ENCODE data around the gene SEC14L2. TPM values are rescaled to one million over a fixed set of nuclear protein-coding genes. Genes with fewer than 3 reads are reported as not detected.

SEC14L2 gene
- total and polyA plus RNA-seq, 2 donors (not counting 1 experiment from before 2014, with no cell fraction given): 0.24 to 0.67 TPM

- no peaks in the 10 kb centered on the region for H4K20me1 ChIP-seq (ENCODE audit: control insufficient read depth, insufficient read depth, low read length, poor library complexity, severe bottlenecking)
- DNase-seq (no peak), ATAC-seq (ENCODE audit: low read depth) (no peak)
- no peaks in the 10 kb centered on the region for H3K27me3 ChIP-seq (replicated peaks in 1 of 4; ENCODE audit: control extremely low read depth in 1 of 4, control insufficient read depth in 3 of 4, insufficient read depth in 4 of 4, low read length in 3 of 4)
- Mint-ChIP-seq H3K4me1 (no peaks in the 10 kb centered on the region), H3K27ac (no peak overlapping the region), H3K9me3 (ENCODE audit: insufficient read depth) (no peaks in the 10 kb centered on the region), H3K4me3 (no peak overlapping the region), H3K27me3 (no peaks in the 10 kb centered on the region)
- TF ChIP-seq EZH2 (IDR thresholded peaks at IDR 0.05; ENCODE audit: borderline replicate concordance, insufficient read depth, low read depth, low read length, poor library complexity, severe bottlenecking) (no peak), CTCF (IDR thresholded peaks at IDR 0.05) (no peak)
- H3K9ac ChIP-seq (ENCODE audit: low read length): no peak overlapping the region
- ChIA-PET CTCF (no interaction called here), POLR2A (no interaction called here)
- intact Hi-C loops (cut with micrococcal nuclease): no loop called here
- no peak overlapping the region for H2AFZ ChIP-seq (ENCODE audit: insufficient read depth, low read depth, low read length, poor library complexity, severe bottlenecking)
- no peaks in the 10 kb centered on the region for H3K9me3 ChIP-seq (ENCODE audit: control extremely low read depth in 1 of 3, control insufficient read depth in 2 of 3, insufficient read depth in 1 of 3, low read length in 2 of 3)
- H3K79me2 ChIP-seq (ENCODE audit: control insufficient read depth, insufficient read depth, low read length): no peaks in the 10 kb centered on the region
- no CpG with 5 or more reads among the region's 2 CpGs for WGBS (ENCODE audit: insufficient coverage)
- no peak overlapping the region for H3K4me2 ChIP-seq (replicated peaks; ENCODE audit: low read depth, low read length, poor library complexity, severe bottlenecking)
- no peak overlapping the region for H3K27ac ChIP-seq (ENCODE audit: low read length in 2 of 2)
- H3K36me3 ChIP-seq (replicated peaks in 1 of 2; ENCODE audit: control extremely low read depth in 1 of 2, control insufficient read depth in 1 of 2, extremely low read depth in 1 of 2, insufficient read depth in 2 of 2, low read length in 1 of 2): peaks cover 0 to 21% of the 10 kb centered on the region in 2 experiments
- no peak overlapping the region for H3K4me3 ChIP-seq (ENCODE audit: control extremely low read depth in 1 of 5, extremely low read depth in 1 of 5, insufficient read depth in 1 of 5, low read depth in 2 of 5, low read length in 4 of 5)
- H3K4me1 ChIP-seq (ENCODE audit: control insufficient read depth in 2 of 2, insufficient read depth in 2 of 2, low read length in 2 of 2): no peaks in the 10 kb centered on the region
Measured at GRCh38 chr22:30416403-30416802, 19.6 kb downstream of the SEC14L2 start.

- no peak overlapping the region for H3K4me3 Mint-ChIP-seq
- H3K27ac Mint-ChIP-seq: no peak overlapping the region
- no peaks in the 10 kb centered on the region for H4K20me1 ChIP-seq (ENCODE audit: control insufficient read depth, insufficient read depth, low read length, poor library complexity, severe bottlenecking)
- WGBS (ENCODE audit: insufficient coverage): no CpG with 5 or more reads among the region's 1 CpG
- TF ChIP-seq CTCF (IDR thresholded peaks at IDR 0.05) (no peak), EZH2 (IDR thresholded peaks at IDR 0.05; ENCODE audit: borderline replicate concordance, insufficient read depth, low read depth, low read length, poor library complexity, severe bottlenecking) (no peak)
- ATAC-seq (ENCODE audit: low read depth) (no peak), DNase-seq (no peak)
- H3K9ac ChIP-seq (ENCODE audit: low read length): no peak overlapping the region
- no peak overlapping the region for H3K27ac ChIP-seq (ENCODE audit: low read length in 2 of 2)
- H3K9me3 ChIP-seq (ENCODE audit: control extremely low read depth in 1 of 3, control insufficient read depth in 2 of 3, insufficient read depth in 1 of 3, low read length in 2 of 3): no peaks in the 10 kb centered on the region
- intact Hi-C loops (cut with micrococcal nuclease): no loop called here
- H3K4me3 ChIP-seq (ENCODE audit: control extremely low read depth in 1 of 5, extremely low read depth in 1 of 5, insufficient read depth in 1 of 5, low read depth in 2 of 5, low read length in 4 of 5): no peak overlapping the region
- H3K4me1 Mint-ChIP-seq: peaks cover under 1% of the 10 kb centered on the region
- no peaks in the 10 kb centered on the region for H3K27me3 Mint-ChIP-seq
- H3K9me3 Mint-ChIP-seq (ENCODE audit: insufficient read depth): no peaks in the 10 kb centered on the region
- no peaks in the 10 kb centered on the region for H3K4me1 ChIP-seq (ENCODE audit: control insufficient read depth in 2 of 2, insufficient read depth in 2 of 2, low read length in 2 of 2)
- H3K79me2 ChIP-seq (ENCODE audit: control insufficient read depth, insufficient read depth, low read length): no peaks in the 10 kb centered on the region
- no peak overlapping the region for H2AFZ ChIP-seq (ENCODE audit: insufficient read depth, low read depth, low read length, poor library complexity, severe bottlenecking)
- ChIA-PET CTCF (no interaction called here), POLR2A (no interaction called here)
- H3K27me3 ChIP-seq (replicated peaks in 1 of 4; ENCODE audit: control extremely low read depth in 1 of 4, control insufficient read depth in 3 of 4, insufficient read depth in 4 of 4, low read length in 3 of 4): no peaks in the 10 kb centered on the region
- peaks cover 0 to 21% of the 10 kb centered on the region in 2 experiments for H3K36me3 ChIP-seq (replicated peaks in 1 of 2; ENCODE audit: control extremely low read depth in 1 of 2, control insufficient read depth in 1 of 2, extremely low read depth in 1 of 2, insufficient read depth in 2 of 2, low read length in 1 of 2)
- no peak overlapping the region for H3K4me2 ChIP-seq (replicated peaks; ENCODE audit: low read depth, low read length, poor library complexity, severe bottlenecking)
Measured at GRCh38 chr22:30416837-30417236, 20.0 kb downstream of the SEC14L2 start.
